GM23338 (cell line): ENCODE results near the gene OMA1. TPM values are rescaled to one million over a fixed set of nuclear protein-coding genes. Genes with fewer than 3 reads are reported as not detected.

ENCODE experiments used
- ATAC-seq: fragments of 200-7000 bp; cut with Tn5 transposase; 3 replicates; pipeline ENCODE4 v1.9.1; 2020
- DNase-seq: peaks from one replicate; pipeline ENCODE4 v3.0.0-alpha.2; 2015; ENCODE audit warnings: low spot score
- H2AFZ ChIP-seq: fragments of 200-600 bp; sonication (generic); 2 replicates; pipeline ENCODE4 v1.8.0; 2016; ENCODE audit warnings: antibody characterized with exemption, mild to moderate bottlenecking, moderate library complexity
- H3F3A ChIP-seq: fragments of 200-600 bp; sonication (generic); replicated peaks from 2 replicates; pipeline ENCODE4 v1.8.0; 2017; ENCODE audit warnings: antibody characterized with exemption, mixed run types, low read depth
- H3K27ac ChIP-seq: fragments of 200-600 bp; sonication (generic); 2 replicates; pipeline ENCODE4 v1.6.1; 2016; ENCODE audit warnings: low read depth
- H3K27me3 ChIP-seq: fragments of 200-600 bp; sonication (generic); 2 replicates; pipeline ENCODE4 v1.8.0; 2016; ENCODE audit warnings: mild to moderate bottlenecking, mixed run types, moderate library complexity; ENCODE audit not compliant: insufficient read depth
- H3K36me3 ChIP-seq: fragments of 200-600 bp; sonication (generic); 2 replicates; pipeline ENCODE4 v1.8.0; 2016; ENCODE audit warnings: mild to moderate bottlenecking; ENCODE audit not compliant: insufficient read depth
- H3K4me1 ChIP-seq: fragments of 200-600 bp; sonication (generic); 2 replicates; pipeline ENCODE4 v1.8.0; 2016; ENCODE audit warnings: mild to moderate bottlenecking, moderate library complexity; ENCODE audit not compliant: insufficient read depth
- H3K4me2 ChIP-seq: fragments of 200-600 bp; sonication (generic); 2 replicates; pipeline ENCODE4 v1.7.1; 2017; ENCODE audit warnings: mixed run types
- H3K4me3 ChIP-seq: fragments of 200-600 bp; sonication (generic); 2 replicates; pipeline ENCODE4 v1.6.1; 2016; ENCODE audit warnings: mixed run types
- H3K79me2 ChIP-seq: fragments of 200-600 bp; sonication (generic); replicated peaks from 2 replicates; pipeline ENCODE4 v1.8.0; 2017; ENCODE audit warnings: mild to moderate bottlenecking; ENCODE audit not compliant: insufficient read depth
- H3K9me2 ChIP-seq: fragments of 200-600 bp; sonication (generic); 2 replicates; pipeline ENCODE4 v1.8.0; 2017; ENCODE audit not compliant: insufficient read depth
- H4K20me1 ChIP-seq: fragments of 200-600 bp; sonication (generic); replicated peaks from 2 replicates; pipeline ENCODE4 v1.8.0; 2017; ENCODE audit warnings: mild to moderate bottlenecking; ENCODE audit not compliant: insufficient read depth
- H3K27ac Mint-ChIP-seq: 2 replicates; pipeline ENCODE4 v1.8.0; 2020; ENCODE audit warnings: inconsistent platforms, mild to moderate bottlenecking, moderate library complexity, mixed read lengths
- H3K27me3 Mint-ChIP-seq: 3 replicates; pipeline ENCODE4 v1.8.0; 2022; ENCODE audit warnings: low read depth, mild to moderate bottlenecking, moderate library complexity, mixed read lengths, inconsistent platforms; ENCODE audit not compliant: insufficient read depth, poor library complexity
- H3K36me3 Mint-ChIP-seq: 3 replicates; pipeline ENCODE4 v1.8.0; 2021; ENCODE audit warnings: low read depth, mild to moderate bottlenecking, inconsistent platforms, moderate library complexity, mixed read lengths
- H3K4me1 Mint-ChIP-seq: 3 replicates; pipeline ENCODE4 v1.8.0; 2020; ENCODE audit warnings: mild to moderate bottlenecking, inconsistent platforms, mixed read lengths
- H3K4me3 Mint-ChIP-seq: 3 replicates; pipeline ENCODE4 v1.8.0; 2021; ENCODE audit warnings: moderate library complexity, mild to moderate bottlenecking, inconsistent platforms, mixed read lengths
- H3K9me3 Mint-ChIP-seq: 3 replicates; pipeline ENCODE4 v1.8.0; 2020; ENCODE audit warnings: moderate library complexity, mild to moderate bottlenecking, inconsistent platforms, mixed read lengths
- CREB1 ChIP-seq: fragments of 250-450 bp; sonication (Bioruptor Pico); IDR thresholded peaks from 2 replicates; pipeline ENCODE4 v1.5.0; 2020; ENCODE audit warnings: low read depth, mild to moderate bottlenecking, moderate library complexity
- EZH2 ChIP-seq: fragments of 200-600 bp; sonication (generic); IDR thresholded peaks from one replicate; pipeline ENCODE4 v1.8.0; 2017; ENCODE audit warnings: antibody characterized with exemption, mild to moderate bottlenecking, low read depth; ENCODE audit not compliant: unreplicated experiment
- EZH2phosphoT487 ChIP-seq: fragments of 200-600 bp; sonication (generic); IDR thresholded peaks from one replicate; pipeline ENCODE4 v1.8.1; 2018; ENCODE audit warnings: antibody characterized with exemption; ENCODE audit not compliant: unreplicated experiment
- JUNB ChIP-seq: IDR thresholded peaks from one replicate; pipeline ENCODE4 v1.6.1; 2016; ENCODE audit warnings: antibody characterized with exemption; ENCODE audit not compliant: unreplicated experiment
- NANOG ChIP-seq: IDR thresholded peaks from 2 replicates; pipeline ENCODE4 v1.6.1; 2016; ENCODE audit warnings: antibody characterized with exemption, borderline replicate concordance
- POLR2AphosphoS5 ChIP-seq: IDR thresholded peaks from 2 replicates; pipeline ENCODE4 v1.6.1; 2016; ENCODE audit warnings: antibody characterized with exemption, low read depth
- STAT1 ChIP-seq: IDR thresholded peaks from one replicate; pipeline ENCODE4 v1.6.1; 2016; ENCODE audit warnings: antibody characterized with exemption; ENCODE audit not compliant: unreplicated experiment
- ZNF331 ChIP-seq: fragments of 250-450 bp; sonication (Bioruptor Pico); IDR thresholded peaks from 2 replicates; pipeline ENCODE4 v1.5.0; 2020; ENCODE audit warnings: low read depth, mild to moderate bottlenecking, moderate library complexity
- polyA plus RNA-seq: library from polyadenylated mRNA; unstranded; fragments of >200 nt; fragmentation: Nextera tagmentation; extraction: Ambion mirVana; gene quantifications from 2 replicates; pipeline ENCODE4 v1.2.1, GENCODE V29; 2016
- total RNA-seq: library from RNA; depleted of rRNA; stranded (reverse); fragments of >200 nt; shearing (Covaris generic); gene quantifications from 2 replicates; pipeline ENCODE4 v1.2.3, GENCODE V29; 2014
- TF ChIP-seq, protein P1 (sequence below): IDR thresholded peaks from 2 replicates; pipeline ENCODE4 v1.6.1; 2016; ENCODE audit warnings: antibody characterized with exemption
- TF ChIP-seq, protein P2 (sequence below): fragments of 250-450 bp; sonication (Bioruptor Pico); IDR thresholded peaks from 2 replicates; pipeline ENCODE4 v1.5.0; 2020; ENCODE audit warnings: mild to moderate bottlenecking, moderate library complexity
- TF ChIP-seq, protein P3 (sequence below), 2 experiments: fragments of 200-600 bp in 1 of 2; sonication (generic) in 1 of 2; conservative IDR thresholded peaks; 2 replicates each; pipeline versions ENCODE4 v1.5.1 to v1.6.1; 2016 to 2017; ENCODE audit warnings: antibody characterized with exemption in 2 of 2, low read depth in 2 of 2, mild to moderate bottlenecking in 2 of 2, moderate library complexity in 1 of 2

OMA1 gene
- total and polyA plus RNA-seq, 2 experiments from 2014 or later: 21.3 to 33.1 TPM

DNA sequence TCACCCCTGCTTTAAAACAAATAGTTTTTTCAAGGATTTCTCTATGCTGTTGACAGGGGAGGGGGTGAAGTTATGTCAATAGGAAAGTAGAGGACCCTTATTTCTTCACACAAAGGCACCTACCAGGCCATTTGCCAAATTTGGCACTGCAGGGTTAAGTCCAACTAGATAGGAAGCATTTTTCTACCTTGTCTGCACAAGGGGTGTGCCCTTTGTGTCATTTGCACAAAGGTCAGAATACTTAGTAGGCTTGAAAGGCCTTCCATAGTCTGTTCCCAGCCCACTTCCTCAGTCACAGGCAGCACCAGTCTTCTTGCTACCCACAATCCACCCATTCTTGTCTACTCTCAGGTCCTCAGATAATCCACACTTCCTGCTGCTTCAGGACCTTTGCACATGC lies 23.6 kb upstream of the OMA1 start:
- no peak overlapping the region for H3K4me2 ChIP-seq
- no peaks in the 10 kb centered on the region for H3K9me2 ChIP-seq
- H3K36me3 ChIP-seq: no peaks in the 10 kb centered on the region
- no peak for ATAC-seq
- Mint-ChIP-seq H3K27ac (no peak overlapping the region), H3K4me1 (peaks cover 51% of the 10 kb centered on the region), H3K36me3 (no peaks in the 10 kb centered on the region), H3K9me3 (no peaks in the 10 kb centered on the region), H3K27me3 (peaks cover 10% of the 10 kb centered on the region), H3K4me3 (no peak overlapping the region)
- H3K27ac ChIP-seq: no peak overlapping the region
- H3K27me3 ChIP-seq: peaks cover 15% of the 10 kb centered on the region
- no peak overlapping the region for H3K4me3 ChIP-seq
- no peaks in the 10 kb centered on the region for H3K79me2 ChIP-seq
- H2AFZ ChIP-seq: no peak overlapping the region
- no peaks in the 10 kb centered on the region for H3F3A ChIP-seq
- DNase-seq: no peak
- no peaks in the 10 kb centered on the region for H4K20me1 ChIP-seq
- no peak for TF ChIP-seq JUNB
- peaks cover 47% of the 10 kb centered on the region for H3K4me1 ChIP-seq

DNA sequence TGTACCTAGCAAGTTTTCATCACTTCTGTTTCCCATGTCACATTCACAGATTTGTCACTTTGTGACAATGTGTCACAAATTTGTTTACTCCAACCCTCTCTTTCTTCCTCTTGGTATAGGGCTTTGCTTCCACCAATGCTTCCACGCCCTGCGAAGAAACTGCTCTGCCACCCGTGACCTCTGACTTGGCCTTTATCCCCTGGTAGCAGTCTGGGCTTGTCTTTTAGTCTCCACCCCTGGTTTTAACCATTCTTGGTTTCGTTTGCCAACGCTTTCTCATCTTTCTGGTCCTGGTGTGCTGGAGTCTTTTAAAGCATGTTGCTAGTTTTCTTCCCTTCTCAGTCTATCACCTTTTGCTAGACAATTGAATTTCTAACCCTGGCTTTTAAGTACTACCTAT lies 22.4 kb upstream of the OMA1 start:
- Histone ChIP-seq H3K4me2 (no peak overlapping the region), H3F3A (no peaks in the 10 kb centered on the region), H3K9me2 (no peaks in the 10 kb centered on the region), H4K20me1 (no peaks in the 10 kb centered on the region), H3K4me1 (peaks cover 45% of the 10 kb centered on the region), H3K27ac (no peak overlapping the region), H3K36me3 (no peaks in the 10 kb centered on the region), H3K79me2 (no peaks in the 10 kb centered on the region), H2AFZ (no peak overlapping the region), H3K27me3 (peaks cover 4% of the 10 kb centered on the region), H3K4me3 (no peak overlapping the region)
- DNase-seq: no peak
- ATAC-seq: no peak
- Mint-ChIP-seq H3K9me3 (no peaks in the 10 kb centered on the region), H3K27ac (no peak overlapping the region), H3K27me3 (peaks cover 3% of the 10 kb centered on the region), H3K4me1 (peaks cover 47% of the 10 kb centered on the region), H3K36me3 (no peaks in the 10 kb centered on the region), H3K4me3 (no peak overlapping the region)
- TF ChIP-seq EZH2phosphoT487 (no peak), JUNB (no peak), EZH2 (no peak), STAT1 (no peak), CREB1 (no peak), ZNF331 (CRISPR knock-in tag) (no peak), NANOG (no peak), POLR2AphosphoS5 (no peak)
- TF ChIP-seq, protein P1, sequence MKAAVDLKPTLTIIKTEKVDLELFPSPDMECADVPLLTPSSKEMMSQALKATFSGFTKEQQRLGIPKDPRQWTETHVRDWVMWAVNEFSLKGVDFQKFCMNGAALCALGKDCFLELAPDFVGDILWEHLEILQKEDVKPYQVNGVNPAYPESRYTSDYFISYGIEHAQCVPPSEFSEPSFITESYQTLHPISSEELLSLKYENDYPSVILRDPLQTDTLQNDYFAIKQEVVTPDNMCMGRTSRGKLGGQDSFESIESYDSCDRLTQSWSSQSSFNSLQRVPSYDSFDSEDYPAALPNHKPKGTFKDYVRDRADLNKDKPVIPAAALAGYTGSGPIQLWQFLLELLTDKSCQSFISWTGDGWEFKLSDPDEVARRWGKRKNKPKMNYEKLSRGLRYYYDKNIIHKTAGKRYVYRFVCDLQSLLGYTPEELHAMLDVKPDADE: no peak
- TF ChIP-seq, protein P2, sequence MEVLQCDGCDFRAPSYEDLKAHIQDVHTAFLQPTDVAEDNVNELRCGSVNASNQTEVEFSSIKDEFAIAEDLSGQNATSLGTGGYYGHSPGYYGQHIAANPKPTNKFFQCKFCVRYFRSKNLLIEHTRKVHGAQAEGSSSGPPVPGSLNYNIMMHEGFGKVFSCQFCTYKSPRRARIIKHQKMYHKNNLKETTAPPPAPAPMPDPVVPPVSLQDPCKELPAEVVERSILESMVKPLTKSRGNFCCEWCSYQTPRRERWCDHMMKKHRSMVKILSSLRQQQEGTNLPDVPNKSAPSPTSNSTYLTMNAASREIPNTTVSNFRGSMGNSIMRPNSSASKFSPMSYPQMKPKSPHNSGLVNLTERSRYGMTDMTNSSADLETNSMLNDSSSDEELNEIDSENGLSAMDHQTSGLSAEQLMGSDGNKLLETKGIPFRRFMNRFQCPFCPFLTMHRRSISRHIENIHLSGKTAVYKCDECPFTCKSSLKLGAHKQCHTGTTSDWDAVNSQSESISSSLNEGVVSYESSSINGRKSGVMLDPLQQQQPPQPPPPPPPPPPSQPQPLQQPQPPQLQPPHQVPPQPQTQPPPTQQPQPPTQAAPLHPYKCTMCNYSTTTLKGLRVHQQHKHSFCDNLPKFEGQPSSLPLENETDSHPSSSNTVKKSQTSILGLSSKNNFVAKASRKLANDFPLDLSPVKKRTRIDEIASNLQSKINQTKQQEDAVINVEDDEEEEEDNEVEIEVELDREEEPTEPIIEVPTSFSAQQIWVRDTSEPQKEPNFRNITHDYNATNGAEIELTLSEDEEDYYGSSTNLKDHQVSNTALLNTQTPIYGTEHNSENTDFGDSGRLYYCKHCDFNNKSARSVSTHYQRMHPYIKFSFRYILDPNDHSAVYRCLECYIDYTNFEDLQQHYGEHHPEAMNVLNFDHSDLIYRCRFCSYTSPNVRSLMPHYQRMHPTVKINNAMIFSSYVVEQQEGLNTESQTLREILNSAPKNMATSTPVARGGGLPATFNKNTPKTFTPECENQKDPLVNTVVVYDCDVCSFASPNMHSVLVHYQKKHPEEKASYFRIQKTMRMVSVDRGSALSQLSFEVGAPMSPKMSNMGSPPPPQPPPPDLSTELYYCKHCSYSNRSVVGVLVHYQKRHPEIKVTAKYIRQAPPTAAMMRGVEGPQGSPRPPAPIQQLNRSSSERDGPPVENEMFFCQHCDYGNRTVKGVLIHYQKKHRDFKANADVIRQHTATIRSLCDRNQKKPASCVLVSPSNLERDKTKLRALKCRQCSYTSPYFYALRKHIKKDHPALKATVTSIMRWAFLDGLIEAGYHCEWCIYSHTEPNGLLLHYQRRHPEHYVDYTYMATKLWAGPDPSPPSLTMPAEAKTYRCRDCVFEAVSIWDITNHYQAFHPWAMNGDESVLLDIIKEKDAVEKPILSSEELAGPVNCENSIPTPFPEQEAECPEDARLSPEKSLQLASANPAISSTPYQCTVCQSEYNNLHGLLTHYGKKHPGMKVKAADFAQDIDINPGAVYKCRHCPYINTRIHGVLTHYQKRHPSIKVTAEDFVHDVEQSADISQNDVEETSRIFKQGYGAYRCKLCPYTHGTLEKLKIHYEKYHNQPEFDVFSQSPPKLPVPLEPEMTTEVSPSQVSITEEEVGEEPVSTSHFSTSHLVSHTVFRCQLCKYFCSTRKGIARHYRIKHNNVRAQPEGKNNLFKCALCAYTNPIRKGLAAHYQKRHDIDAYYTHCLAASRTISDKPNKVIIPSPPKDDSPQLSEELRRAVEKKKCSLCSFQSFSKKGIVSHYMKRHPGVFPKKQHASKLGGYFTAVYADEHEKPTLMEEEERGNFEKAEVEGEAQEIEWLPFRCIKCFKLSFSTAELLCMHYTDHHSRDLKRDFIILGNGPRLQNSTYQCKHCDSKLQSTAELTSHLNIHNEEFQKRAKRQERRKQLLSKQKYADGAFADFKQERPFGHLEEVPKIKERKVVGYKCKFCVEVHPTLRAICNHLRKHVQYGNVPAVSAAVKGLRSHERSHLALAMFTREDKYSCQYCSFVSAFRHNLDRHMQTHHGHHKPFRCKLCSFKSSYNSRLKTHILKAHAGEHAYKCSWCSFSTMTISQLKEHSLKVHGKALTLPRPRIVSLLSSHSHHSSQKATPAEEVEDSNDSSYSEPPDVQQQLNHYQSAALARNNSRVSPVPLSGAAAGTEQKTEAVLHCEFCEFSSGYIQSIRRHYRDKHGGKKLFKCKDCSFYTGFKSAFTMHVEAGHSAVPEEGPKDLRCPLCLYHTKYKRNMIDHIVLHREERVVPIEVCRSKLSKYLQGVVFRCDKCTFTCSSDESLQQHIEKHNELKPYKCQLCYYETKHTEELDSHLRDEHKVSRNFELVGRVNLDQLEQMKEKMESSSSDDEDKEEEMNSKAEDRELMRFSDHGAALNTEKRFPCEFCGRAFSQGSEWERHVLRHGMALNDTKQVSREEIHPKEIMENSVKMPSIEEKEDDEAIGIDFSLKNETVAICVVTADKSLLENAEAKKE (CRISPR knock-in tag): no peak
- TF ChIP-seq, protein P3, sequence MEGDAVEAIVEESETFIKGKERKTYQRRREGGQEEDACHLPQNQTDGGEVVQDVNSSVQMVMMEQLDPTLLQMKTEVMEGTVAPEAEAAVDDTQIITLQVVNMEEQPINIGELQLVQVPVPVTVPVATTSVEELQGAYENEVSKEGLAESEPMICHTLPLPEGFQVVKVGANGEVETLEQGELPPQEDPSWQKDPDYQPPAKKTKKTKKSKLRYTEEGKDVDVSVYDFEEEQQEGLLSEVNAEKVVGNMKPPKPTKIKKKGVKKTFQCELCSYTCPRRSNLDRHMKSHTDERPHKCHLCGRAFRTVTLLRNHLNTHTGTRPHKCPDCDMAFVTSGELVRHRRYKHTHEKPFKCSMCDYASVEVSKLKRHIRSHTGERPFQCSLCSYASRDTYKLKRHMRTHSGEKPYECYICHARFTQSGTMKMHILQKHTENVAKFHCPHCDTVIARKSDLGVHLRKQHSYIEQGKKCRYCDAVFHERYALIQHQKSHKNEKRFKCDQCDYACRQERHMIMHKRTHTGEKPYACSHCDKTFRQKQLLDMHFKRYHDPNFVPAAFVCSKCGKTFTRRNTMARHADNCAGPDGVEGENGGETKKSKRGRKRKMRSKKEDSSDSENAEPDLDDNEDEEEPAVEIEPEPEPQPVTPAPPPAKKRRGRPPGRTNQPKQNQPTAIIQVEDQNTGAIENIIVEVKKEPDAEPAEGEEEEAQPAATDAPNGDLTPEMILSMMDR (conservative IDR thresholded peaks at IDR 0.05; ENCODE audit: low read depth in 2 of 2): no peak
